Mesendoderm (in vitro differentiated cells): ENCODE measurements around the gene CELF1.

Experiments used
- DNase-seq: peaks from one replicate; pipeline ENCODE4 v3.0.0; 2013
- H2AK5ac ChIP-seq: 2 replicates; pipeline ENCODE4 v1.6.1; 2013; ENCODE audit warnings: low read length, inconsistent platforms
- H2BK120ac ChIP-seq: 2 replicates; pipeline ENCODE4 v1.6.1; 2013; ENCODE audit warnings: low read depth, mild to moderate bottlenecking, low read length, moderate library complexity, mixed read lengths
- H2BK15ac ChIP-seq: replicated peaks from 2 replicates; pipeline ENCODE4 v1.6.1; 2013; ENCODE audit warnings: low read depth, mild to moderate bottlenecking, moderate library complexity
- H2BK5ac ChIP-seq: 2 replicates; pipeline ENCODE4 v1.6.1; 2013; ENCODE audit warnings: low read length, inconsistent platforms
- H3K18ac ChIP-seq: 2 replicates; pipeline ENCODE4 v1.6.1; 2013; ENCODE audit warnings: mild to moderate bottlenecking, low read length, mixed read lengths
- H3K23ac ChIP-seq: one replicate; pipeline ENCODE4 v1.6.1; 2013; ENCODE audit warnings: low read length
- H3K27ac ChIP-seq: 2 replicates; pipeline ENCODE4 v1.5.1; 2013; ENCODE audit warnings: low read depth, mild to moderate bottlenecking, inconsistent platforms, low read length, moderate library complexity
- H3K27me3 ChIP-seq: 2 replicates; pipeline ENCODE4 v1.6.1; 2013; ENCODE audit warnings: low read length, control low read depth, mild to moderate bottlenecking, inconsistent platforms; ENCODE audit not compliant: insufficient read depth, poor library complexity
- H3K36me3 ChIP-seq: 2 replicates; pipeline ENCODE4 v1.6.1; 2013; ENCODE audit warnings: low read length, inconsistent platforms; ENCODE audit not compliant: control insufficient read depth, insufficient read depth
- H3K4ac ChIP-seq: one replicate; pipeline ENCODE4 v1.6.1; 2013; ENCODE audit warnings: low read depth, mild to moderate bottlenecking, low read length, moderate library complexity
- H3K4me1 ChIP-seq: 2 replicates; pipeline ENCODE4 v1.6.1; 2013; ENCODE audit warnings: low read depth, low read length, inconsistent platforms; ENCODE audit not compliant: control insufficient read depth
- H3K4me2 ChIP-seq: 2 replicates; pipeline ENCODE4 v1.6.1; 2013; ENCODE audit warnings: low read length
- H3K4me3 ChIP-seq: 2 replicates; pipeline ENCODE4 v1.5.1; 2013; ENCODE audit warnings: mild to moderate bottlenecking, low read length
- H3K56ac ChIP-seq: one replicate; pipeline ENCODE4 v1.6.1; 2013; ENCODE audit warnings: low read length
- H3K79me1 ChIP-seq: 2 replicates; pipeline ENCODE4 v1.6.1; 2013; ENCODE audit warnings: low read length, inconsistent platforms
- H3K79me2 ChIP-seq: 2 replicates; pipeline ENCODE4 v1.6.1; 2013; ENCODE audit warnings: mild to moderate bottlenecking, low read length; ENCODE audit not compliant: control insufficient read depth, insufficient read depth
- H3K9ac ChIP-seq: 2 replicates; pipeline ENCODE4 v1.6.1; 2013; ENCODE audit warnings: low read length, inconsistent platforms
- H4K5ac ChIP-seq: one replicate; pipeline ENCODE4 v1.6.1; 2013; ENCODE audit warnings: low read length
- H4K8ac ChIP-seq: one replicate; pipeline ENCODE4 v1.6.1; 2013; ENCODE audit warnings: low read depth, mild to moderate bottlenecking, control low read depth, low read length, moderate library complexity
- WGBS: extraction: QIAGEN DNeasy Blood & Tissue Kit; methylation state at CpG from one replicate; pipeline ENCODE4 v1.1.7; 2013; ENCODE audit warnings: low lambda C conversion rate, missing lambda C conversion rate; ENCODE audit not compliant: insufficient coverage; ENCODE audit errors: extremely low coverage; 5-methylcytosine and 5-hydroxymethylcytosine counted together

Gene CELF1

GRCh38 chr11:47583844-47584243 lies 30.9 kb upstream of the CELF1 start:
- H4K5ac ChIP-seq: no peak overlapping the region

GRCh38 chr11:47578524-47579494 lies 25.9 kb upstream of the CELF1 start, which contains the start of the genes KBTBD4 and NDUFS3:
Gene KBTBD4 (minus strand): TSS chr11:47578970. CDS start chr11:47578951, 19 bp downstream.
Gene NDUFS3 (plus strand): TSS chr11:47579074. CDS start chr11:47579092, 18 bp downstream.
- Histone ChIP-seq H3K18ac (no peak within 1 kb of the TSS), H3K4ac (peak within 1 kb of the TSS; percentile 38), H3K27ac (peak within 1 kb of the TSS; percentile 58), H3K23ac (peak within 1 kb of the TSS; percentile 95), H2AK5ac (peak within 1 kb of the TSS; percentile 15), H2BK120ac (no peak within 1 kb of the TSS), H4K8ac (no peak within 1 kb of the TSS), H2BK5ac (peak within 1 kb of the TSS; percentile 41), H3K79me1 (peaks cover 22% of the 10 kb centered on the region), H3K4me3 (peak within 1 kb of the TSS; percentile 91), H3K56ac (peak within 1 kb of the TSS; percentile 96), H3K27me3 (no peaks in the 10 kb centered on the region), H2BK15ac (no peak within 1 kb of the TSS), H4K5ac (peak within 1 kb of the TSS; percentile 50), H3K36me3 (peaks cover 12% of the 10 kb centered on the region), H3K79me2 (peaks cover 13% of the 10 kb centered on the region), H3K9ac (peak within 1 kb of the TSS; percentile 92), H3K4me1 (peaks cover 2% of the 10 kb centered on the region), H3K4me2 (peak within 1 kb of the TSS; percentile 92)
- no CpG with 5 or more reads among the region's 72 CpGs for WGBS
- DNase-seq: peak; percentile 97

More at GRCh38 chr11:47583844-47584243, 30.9 kb upstream of the CELF1 start:
- H3K27me3 ChIP-seq: no peaks in the 10 kb centered on the region
- peaks cover 14% of the 10 kb centered on the region for H3K36me3 ChIP-seq
- H3K9ac ChIP-seq: no peak overlapping the region
- H3K4me2 ChIP-seq: no peak overlapping the region
- no peak for DNase-seq
- no peak overlapping the region for H2BK15ac ChIP-seq
- H3K4me3 ChIP-seq: no peak overlapping the region
- no peaks in the 10 kb centered on the region for H3K4me1 ChIP-seq
- no peak overlapping the region for H3K23ac ChIP-seq
- no peak overlapping the region for H3K4ac ChIP-seq
- H3K18ac ChIP-seq: no peak overlapping the region
- no CpG with 5 or more reads among the region's 5 CpGs for WGBS
- no peak overlapping the region for H4K8ac ChIP-seq
- H2BK120ac ChIP-seq: no peak overlapping the region
- no peak overlapping the region for H2AK5ac ChIP-seq
- H3K56ac ChIP-seq: no peak overlapping the region
- H3K79me2 ChIP-seq: peaks cover 13% of the 10 kb centered on the region
- H3K27ac ChIP-seq: no peak overlapping the region
- H2BK5ac ChIP-seq: no peak overlapping the region
- peaks cover 13% of the 10 kb centered on the region for H3K79me1 ChIP-seq

GRCh38 chr11:47577460-47578041 lies 24.6 kb upstream of the CELF1 start:
- Histone ChIP-seq H2BK120ac (no peak overlapping the region), H3K23ac (no peak overlapping the region), H3K27me3 (no peaks in the 10 kb centered on the region), H3K4ac (no peak overlapping the region), H3K79me2 (peaks cover 13% of the 10 kb centered on the region), H3K4me1 (peaks cover 2% of the 10 kb centered on the region), H3K4me2 (no peak overlapping the region), H3K36me3 (peaks cover 11% of the 10 kb centered on the region), H3K9ac (peak overlapping the region; percentile 37), H4K5ac (no peak overlapping the region), H3K18ac (no peak overlapping the region), H3K56ac (no peak overlapping the region), H3K79me1 (peaks cover 24% of the 10 kb centered on the region), H2AK5ac (no peak overlapping the region), H4K8ac (no peak overlapping the region), H2BK15ac (no peak overlapping the region), H2BK5ac (no peak overlapping the region), H3K27ac (no peak overlapping the region), H3K4me3 (no peak overlapping the region)
- DNase-seq: peak; percentile 30
- WGBS: no CpG with 5 or more reads among the region's 13 CpGs

GRCh38 chr11:47573321-47573720 lies 20.4 kb upstream of the CELF1 start:
- Histone ChIP-seq H3K27me3 (no peaks in the 10 kb centered on the region), H3K27ac (no peak overlapping the region), H3K56ac (no peak overlapping the region), H3K4me2 (no peak overlapping the region), H2BK120ac (no peak overlapping the region), H2BK15ac (no peak overlapping the region), H4K8ac (no peak overlapping the region), H4K5ac (no peak overlapping the region), H3K18ac (no peak overlapping the region), H3K79me2 (no peaks in the 10 kb centered on the region), H3K23ac (no peak overlapping the region), H3K4me1 (peaks cover 2% of the 10 kb centered on the region), H3K36me3 (peaks cover 13% of the 10 kb centered on the region), H3K79me1 (peaks cover 23% of the 10 kb centered on the region), H3K4me3 (no peak overlapping the region), H3K4ac (no peak overlapping the region), H2BK5ac (no peak overlapping the region), H3K9ac (no peak overlapping the region), H2AK5ac (no peak overlapping the region)
- DNase-seq: no peak
- WGBS: no CpG with 5 or more reads among the region's 11 CpGs

GRCh38 chr11:47572715-47573255 lies 19.9 kb upstream of the CELF1 start:
- no peak overlapping the region for H4K5ac ChIP-seq
- no peak for DNase-seq
- no peak overlapping the region for H4K8ac ChIP-seq
- no CpG with 5 or more reads among the region's 8 CpGs for WGBS
- H3K18ac ChIP-seq: no peak overlapping the region
- no peak overlapping the region for H2AK5ac ChIP-seq
- no peak overlapping the region for H2BK5ac ChIP-seq
- no peak overlapping the region for H3K9ac ChIP-seq
- H3K79me1 ChIP-seq: peaks cover 20% of the 10 kb centered on the region
- no peak overlapping the region for H3K23ac ChIP-seq
- no peak overlapping the region for H3K27ac ChIP-seq
- no peak overlapping the region for H3K4me2 ChIP-seq
- peaks cover 13% of the 10 kb centered on the region for H3K36me3 ChIP-seq
- H3K4me3 ChIP-seq: no peak overlapping the region
- no peak overlapping the region for H2BK120ac ChIP-seq
- H3K4me1 ChIP-seq: no peaks in the 10 kb centered on the region
- H2BK15ac ChIP-seq: no peak overlapping the region
- H3K79me2 ChIP-seq: no peaks in the 10 kb centered on the region
- no peak overlapping the region for H3K4ac ChIP-seq
- no peaks in the 10 kb centered on the region for H3K27me3 ChIP-seq
- H3K56ac ChIP-seq: no peak overlapping the region
